HepG2 (cell line): ENCODE data around the gene CHN1. TPM values are rescaled to one million over a fixed set of nuclear protein-coding genes. Genes with fewer than 3 reads are reported as not detected.

Experiments
- ATAC-seq: fragments of 200-7000 bp; cut with Tn5 transposase; 3 replicates; pipeline ENCODE4 v1.9.1; 2020; ENCODE audit warnings: mild to moderate bottlenecking, moderate library complexity
- BruUV-seq: library from RNA; stranded (reverse); fragments of 400-500 nt; replicated peaks from 2 replicates; lab custom pipeline; 2021; lab: Mats Ljungman, UMichigan
- CTCF ChIA-PET: fragments of 300-600 bp; formaldehyde crosslinking; extraction: SDS; loops from one replicate; lab custom pipeline; 2021; ENCODE audit warnings: low total read pairs, inconsistent platforms, low intra/inter-chr PET ratio; lab: Yijun Ruan, JAX
- POLR2A ChIA-PET: fragments of 350-600 bp; sonication (Branson Sonifier 250); formaldehyde crosslinking; loops from one replicate; lab custom pipeline; 2020; ENCODE audit warnings: antibody characterized with exemption, inconsistent platforms; lab: Yijun Ruan, JAX
- DNase-seq: peaks from one replicate; pipeline ENCODE4 v3.0.0-alpha.2; 2015; ENCODE audit warnings: low spot score
- FAIRE-seq: peaks from 3 replicates; lab custom pipeline; 2011; peaks lifted over from hg19 to GRCh38; lab: Jason Lieb, UNC
- H2AFZ ChIP-seq: one replicate; pipeline ENCODE4 v1.6.1; 2011; ENCODE audit warnings: low read length, inconsistent platforms
- H3K27ac ChIP-seq: fragments of 300-600 bp; 3 replicates; pipeline ENCODE4 v1.8.0; 2011; ENCODE audit warnings: mixed run types, mild to moderate bottlenecking, mixed read lengths, low read length, inconsistent platforms; ENCODE audit not compliant: insufficient read depth; ENCODE audit errors: extremely low read length
- H3K27me3 ChIP-seq, 2 experiments: fragments of 200-600 bp in 1 of 2; 2 replicates in 1 of 2; 3 replicates in 1 of 2; pipeline versions ENCODE4 v1.6.0 to v1.8.0; 2011; ENCODE audit warnings: low read length in 2 of 2, mild to moderate bottlenecking in 2 of 2, moderate library complexity in 2 of 2, inconsistent platforms in 1 of 2; ENCODE audit not compliant: insufficient read depth in 2 of 2, control insufficient read depth in 1 of 2
- H3K36me3 ChIP-seq, 2 experiments: fragments of 200-600 bp in 1 of 2; replicated peaks in 1 of 2; 2 replicates in 1 of 2; 3 replicates in 1 of 2; pipeline versions ENCODE4 v1.5.1 to v1.8.0; 2011; ENCODE audit warnings: low read length in 2 of 2, inconsistent platforms in 1 of 2; ENCODE audit not compliant: insufficient read depth in 2 of 2, control insufficient read depth in 1 of 2
- H3K4me1 ChIP-seq: 2 replicates; pipeline ENCODE4 v1.5.1; 2012; ENCODE audit warnings: low read length, inconsistent platforms; ENCODE audit not compliant: insufficient read depth
- H3K4me2 ChIP-seq: 2 replicates; pipeline ENCODE4 v1.6.0; 2011; ENCODE audit warnings: low read depth, low read length, inconsistent platforms
- H3K4me3 ChIP-seq, 3 experiments: fragments of 200-600 bp in 1 of 3; sonication (generic), shearing (Covaris generic) in 1 of 3; replicated peaks in 1 of 3; 2 replicates each; pipeline ENCODE4 v1.5.1; 2011 to 2016; ENCODE audit warnings: low read length in 3 of 3, inconsistent platforms in 2 of 3, low read depth in 2 of 3, mild to moderate bottlenecking in 2 of 3, control low read depth in 1 of 3, mixed read lengths in 1 of 3; ENCODE audit not compliant: insufficient read depth in 1 of 3
- H3K79me2 ChIP-seq: one replicate; pipeline ENCODE4 v1.6.1; 2011; ENCODE audit warnings: low read length, inconsistent platforms; ENCODE audit not compliant: insufficient read depth
- H3K9ac ChIP-seq: 2 replicates; pipeline ENCODE4 v1.6.0; 2011; ENCODE audit warnings: mild to moderate bottlenecking, low read depth, low read length, inconsistent platforms; ENCODE audit not compliant: insufficient read depth
- H3K9me3 ChIP-seq: 2 replicates; pipeline ENCODE4 v1.5.1; 2012; ENCODE audit warnings: mild to moderate bottlenecking, low read length
- H4K20me1 ChIP-seq: 2 replicates; pipeline ENCODE4 v1.6.0; 2011; ENCODE audit warnings: inconsistent platforms, mild to moderate bottlenecking, low read length, moderate library complexity; ENCODE audit not compliant: insufficient read depth
- DPF2 ChIP-seq: sonication (generic); formaldehyde crosslinking; IDR thresholded peaks from 2 replicates; pipeline ENCODE4 v1.4.0; 2020; ENCODE audit warnings: mild to moderate bottlenecking, low read depth, missing genetic modification reagents, borderline replicate concordance
- GATAD1 ChIP-seq: IDR thresholded peaks from 2 replicates; pipeline ENCODE4 v1.6.1; 2016; ENCODE audit warnings: missing genetic modification reagents, missing compliant biosample characterization
- MZF1 ChIP-seq: sonication (generic); formaldehyde crosslinking; IDR thresholded peaks from 2 replicates; pipeline ENCODE4 v1.8.1; 2023; ENCODE audit warnings: mild to moderate bottlenecking, missing genetic modification reagents, borderline replicate concordance
- POLR2AphosphoS5 ChIP-seq: IDR thresholded peaks from 2 replicates; pipeline ENCODE4 v1.6.1; 2012; ENCODE audit warnings: low read depth, low read length
- ZEB1 ChIP-seq: IDR thresholded peaks from 2 replicates; pipeline ENCODE4 v1.6.1; 2012; ENCODE audit warnings: mild to moderate bottlenecking, low read depth, inconsistent platforms; ENCODE audit not compliant: insufficient replicate concordance
- ZNF607 ChIP-seq: sonication (generic); formaldehyde crosslinking; IDR thresholded peaks from 2 replicates; pipeline ENCODE4 v1.5.1; 2020; ENCODE audit warnings: missing genetic modification reagents, mild to moderate bottlenecking, borderline replicate concordance
- ZNF83 ChIP-seq: sonication (generic); formaldehyde crosslinking; IDR thresholded peaks from 2 replicates; pipeline ENCODE4 v1.4.0; 2020; ENCODE audit warnings: missing genetic modification reagents, mild to moderate bottlenecking, borderline replicate concordance
- WGBS: methylation state at CpG from one replicate; pipeline ENCODE4 v1.1.6; 2017; ENCODE audit warnings: low lambda C conversion rate; 5-methylcytosine and 5-hydroxymethylcytosine counted together
- in situ Hi-C: cut with HindIII; loops from 2 replicates; pipeline ENCODE4 v1.10.0; 2017; ENCODE audit warnings: low pct_unique_long_range_greater_than_20kb; ENCODE audit not compliant: extremely low pct_ligation_motif_present
- intact Hi-C: fragments of 100-400 bp; cut with micrococcal nuclease; formaldehyde crosslinking; loops from one replicate; pipeline ENCODE4 v1.10.0; 2022; ENCODE audit not compliant: unreplicated experiment
- polyA plus RNA-seq, 8 experiments: library from polyadenylated mRNA; depleted of rRNA in 3 of 8; stranded (reverse) in 7 of 8; unstranded in 1 of 8; fragments of >200 nt; fragmentation: Illumina TruSeq in 4 of 8; extraction: Trizol in 4 of 8; gene quantifications; 2 replicates each; pipeline versions ENCODE4 v1.2.1 to v1.2.3, GENCODE V29; 2011 to 2016; ENCODE audit warnings: low read depth in 4 of 8, missing spikeins in 1 of 8, mixed read lengths in 1 of 8; ENCODE audit not compliant: insufficient read depth in 1 of 8
- total RNA-seq, 5 experiments: library from RNA; depleted of rRNA; stranded (reverse); fragments of >200 nt; fragmentation: Illumina TruSeq; extraction: Trizol; gene quantifications; 2 replicates each; pipeline ENCODE4 v1.2.3, GENCODE V29; 2016; ENCODE audit warnings: low read depth in 1 of 5
- TF ChIP-seq, protein P1 (sequence below): sonication (generic); formaldehyde crosslinking; IDR thresholded peaks from 2 replicates; pipeline ENCODE4 v1.4.0; 2020; ENCODE audit warnings: missing genetic modification reagents
- TF ChIP-seq, protein P2 (sequence below): sonication (generic); formaldehyde crosslinking; IDR thresholded peaks from 2 replicates; pipeline ENCODE4 v1.4.0; 2020; ENCODE audit warnings: mild to moderate bottlenecking, low read depth, missing genetic modification reagents

CHN1 gene
- total and polyA plus RNA-seq, 2 of the 13 experiments (the other 11 are each of a cell fraction or from before 2014, with no cell fraction given) = 2.8 to 3.5 TPM

DNA sequence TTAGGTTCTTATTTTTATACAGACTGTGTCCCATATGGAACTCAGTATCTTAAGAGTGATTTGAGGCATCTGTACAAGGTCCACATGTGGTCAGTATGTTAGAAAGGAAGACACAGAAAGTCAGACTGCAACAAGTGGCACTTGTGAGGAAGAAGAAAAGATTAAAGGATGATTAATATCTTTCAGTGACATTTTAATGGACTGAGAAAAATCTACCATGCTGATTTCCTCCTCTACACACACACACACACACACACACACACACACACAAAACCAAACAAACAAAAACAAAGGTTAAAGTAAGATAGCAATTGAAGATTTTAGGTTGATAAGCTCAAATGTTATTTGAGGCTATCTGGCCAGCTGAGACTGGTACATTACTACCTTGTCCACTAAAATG is 146.4 kb downstream of the CHN1 start:
- Histone ChIP-seq H3K27ac (no peak overlapping the region), H3K9me3 (no peaks in the 10 kb centered on the region), H3K4me1 (no peaks in the 10 kb centered on the region), H3K9ac (no peak overlapping the region), H3K4me2 (no peak overlapping the region), H4K20me1 (no peaks in the 10 kb centered on the region), H3K79me2 (no peaks in the 10 kb centered on the region), H2AFZ (no peak overlapping the region), H3K27me3 (no peaks in the 10 kb centered on the region), H3K36me3 (no peaks in the 10 kb centered on the region), H3K4me3 (no peak overlapping the region)
- FAIRE-seq (no peak), DNase-seq (no peak), ATAC-seq (no peak)
- in situ Hi-C loops = no loop called here
- ChIA-PET CTCF (no interaction called here), POLR2A (no interaction called here)
- BruUV-seq = no TSS peak
- intact Hi-C loops = no loop called here
- TF ChIP-seq GATAD1 (CRISPR knock-in tag) (no peak), ZEB1 (no peak), ZNF83 (no peak), MZF1 (CRISPR knock-in tag) (no peak), POLR2AphosphoS5 (no peak)
- TF ChIP-seq, protein P1, sequence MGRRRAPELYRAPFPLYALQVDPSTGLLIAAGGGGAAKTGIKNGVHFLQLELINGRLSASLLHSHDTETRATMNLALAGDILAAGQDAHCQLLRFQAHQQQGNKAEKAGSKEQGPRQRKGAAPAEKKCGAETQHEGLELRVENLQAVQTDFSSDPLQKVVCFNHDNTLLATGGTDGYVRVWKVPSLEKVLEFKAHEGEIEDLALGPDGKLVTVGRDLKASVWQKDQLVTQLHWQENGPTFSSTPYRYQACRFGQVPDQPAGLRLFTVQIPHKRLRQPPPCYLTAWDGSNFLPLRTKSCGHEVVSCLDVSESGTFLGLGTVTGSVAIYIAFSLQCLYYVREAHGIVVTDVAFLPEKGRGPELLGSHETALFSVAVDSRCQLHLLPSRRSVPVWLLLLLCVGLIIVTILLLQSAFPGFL (CRISPR knock-in tag) = no peak

DNA sequence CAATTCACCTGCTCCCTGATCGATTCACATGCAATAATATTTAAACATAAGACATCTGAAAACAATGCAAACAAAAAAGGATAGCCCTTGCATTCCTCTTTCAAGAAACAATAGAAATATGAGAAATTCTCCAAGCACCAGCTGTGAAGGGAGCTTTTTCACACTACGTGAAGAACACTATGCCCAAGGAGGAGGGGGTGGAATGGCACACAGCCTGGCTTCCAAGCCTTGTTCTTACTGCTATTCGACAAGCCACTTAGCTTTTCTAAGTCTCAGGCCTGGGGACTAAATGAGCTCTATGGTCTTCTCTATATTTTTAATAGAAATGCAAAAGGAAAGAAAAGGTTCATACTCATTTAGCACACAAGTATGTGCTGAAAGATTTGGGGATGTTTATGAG is 148.7 kb downstream of the CHN1 start:
- intact Hi-C loops = no loop called here
- Histone ChIP-seq H2AFZ (no peak overlapping the region), H3K4me1 (no peaks in the 10 kb centered on the region), H3K9ac (no peak overlapping the region), H3K27ac (no peak overlapping the region), H4K20me1 (no peaks in the 10 kb centered on the region), H3K27me3 (no peaks in the 10 kb centered on the region), H3K36me3 (no peaks in the 10 kb centered on the region), H3K79me2 (no peaks in the 10 kb centered on the region), H3K4me2 (no peak overlapping the region), H3K9me3 (no peaks in the 10 kb centered on the region), H3K4me3 (no peak overlapping the region)
- FAIRE-seq = no peak
- in situ Hi-C loops = no loop called here
- WGBS = 5% methylated on average over 3 of the region's 3 CpGs
- no TSS peak for BruUV-seq
- DNase-seq = no peak
- TF ChIP-seq DPF2 (no peak), ZNF607 (CRISPR knock-in tag) (no peak)
- TF ChIP-seq, protein P2, sequence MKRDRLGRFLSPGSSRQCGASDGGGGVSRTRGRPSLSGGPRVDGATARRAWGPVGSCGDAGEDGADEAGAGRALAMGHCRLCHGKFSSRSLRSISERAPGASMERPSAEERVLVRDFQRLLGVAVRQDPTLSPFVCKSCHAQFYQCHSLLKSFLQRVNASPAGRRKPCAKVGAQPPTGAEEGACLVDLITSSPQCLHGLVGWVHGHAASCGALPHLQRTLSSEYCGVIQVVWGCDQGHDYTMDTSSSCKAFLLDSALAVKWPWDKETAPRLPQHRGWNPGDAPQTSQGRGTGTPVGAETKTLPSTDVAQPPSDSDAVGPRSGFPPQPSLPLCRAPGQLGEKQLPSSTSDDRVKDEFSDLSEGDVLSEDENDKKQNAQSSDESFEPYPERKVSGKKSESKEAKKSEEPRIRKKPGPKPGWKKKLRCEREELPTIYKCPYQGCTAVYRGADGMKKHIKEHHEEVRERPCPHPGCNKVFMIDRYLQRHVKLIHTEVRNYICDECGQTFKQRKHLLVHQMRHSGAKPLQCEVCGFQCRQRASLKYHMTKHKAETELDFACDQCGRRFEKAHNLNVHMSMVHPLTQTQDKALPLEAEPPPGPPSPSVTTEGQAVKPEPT (CRISPR knock-in tag) = no peak
- POLR2A ChIA-PET = no interaction called here
- no peak for ATAC-seq
- CTCF ChIA-PET = no interaction called here
